Stomach (tissue), 4 donors: Measurements from ENCODE around the gene NUBPL.

Source experiments
- CTCF ChIP-seq, 7 experiments: fragments of 450-650 bp in 4 of 7; fragments of 200-600 bp in 3 of 7; sonication (generic) in 3 of 7; IDR thresholded peaks; one replicate each; pipeline ENCODE4 v1.5.1; 2016 to 2019; ENCODE audit warnings: antibody characterized with exemption in 7 of 7, control low read depth in 2 of 7, mild to moderate bottlenecking in 1 of 7
- POLR2A ChIP-seq, 4 donors: fragments of 450-650 bp; IDR thresholded peaks; one replicate each; pipeline ENCODE4 v1.6.1; 2016; ENCODE audit warnings: antibody characterized with exemption in 4 of 4, control low read depth in 2 of 4, mild to moderate bottlenecking in 1 of 4, moderate library complexity in 1 of 4
- POLR2AphosphoS5 ChIP-seq, 3 donors: sonication (generic); formaldehyde crosslinking; IDR thresholded peaks; one replicate each; pipeline ENCODE4 v1.6.1; 2016; ENCODE audit warnings: antibody characterized with exemption in 3 of 3

- TF ChIP-seq CTCF (IDR thresholded peaks at IDR 0.05) (no peak), POLR2A (IDR thresholded peaks at IDR 0.05) (no peak), POLR2AphosphoS5 (IDR thresholded peaks at IDR 0.05) (no peak)
Measured at GRCh38 chr14:31556191-31556590, 5.0 kb upstream of the NUBPL start.
